ENCODE results near the gene CLDN1.

The CLDN1 gene

DNA sequence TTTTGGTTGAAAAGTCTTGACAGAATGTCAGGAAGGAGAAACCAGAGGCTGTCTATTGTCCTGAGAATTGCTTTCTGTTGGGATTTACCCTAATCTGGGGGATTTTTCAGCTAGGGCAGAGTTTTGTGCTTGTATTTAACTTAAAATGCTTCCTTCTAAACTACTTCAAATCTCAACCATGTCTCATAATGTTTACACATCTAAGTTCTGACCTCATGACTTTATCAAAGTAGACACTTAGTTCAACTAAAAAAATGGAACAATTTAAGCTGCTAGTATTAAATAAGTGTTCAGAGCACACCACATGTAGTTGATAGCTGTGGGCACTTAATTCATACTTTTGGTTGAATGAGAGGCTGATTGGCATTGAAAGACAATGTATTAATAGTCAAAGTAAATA lies 28.2 kb downstream of the CLDN1 start:
- TF ChIP-seq CTCF (conservative IDR thresholded peaks at IDR 0.05; ENCODE audit: low read depth) = no peak

GRCh38 chr3:190293621-190294020 lies 28.6 kb downstream of the CLDN1 start:
- POLR2A ChIA-PET (ENCODE audit: low non-redundant PET) = no interaction called here
- H3K27ac ChIP-seq = no peak overlapping the region

More for the DNA sequence above, 28.2 kb downstream of the CLDN1 start:
- no peak overlapping the region for H3K27ac ChIP-seq
- DNase-seq (ENCODE audit: low spot score) = no peak
- POLR2A ChIA-PET (ENCODE audit: low non-redundant PET) = no interaction called here
- CTCF ChIA-PET = no interaction called here

DNA sequence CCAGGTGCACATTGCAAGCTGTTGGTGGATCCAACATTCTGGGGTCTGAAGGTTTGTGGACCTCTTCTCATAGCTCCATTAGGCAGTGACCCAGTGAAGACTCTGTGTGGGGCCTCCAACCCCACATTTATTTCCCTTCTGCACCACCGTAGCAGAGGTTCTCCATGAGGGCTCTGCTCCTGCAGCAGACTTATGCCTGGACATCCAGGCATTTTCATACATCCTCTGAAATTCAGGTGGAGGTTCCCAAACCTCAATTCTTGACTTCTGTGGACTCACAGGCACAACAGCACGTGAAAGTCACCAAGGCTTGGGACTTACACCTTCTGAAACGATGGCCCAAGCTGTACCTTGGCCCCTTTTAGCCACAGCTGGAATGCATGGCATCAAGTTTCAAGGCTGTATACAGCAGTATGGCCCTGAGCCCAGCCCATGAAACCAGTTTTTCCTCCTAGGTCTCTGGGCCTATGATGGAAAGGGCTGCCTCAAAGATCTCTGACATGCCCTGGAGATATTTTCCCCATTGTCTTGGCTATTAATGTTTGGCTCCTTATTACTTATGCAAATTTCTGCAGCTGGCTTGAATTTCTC lies 30.2 kb downstream of the CLDN1 start:
- CTCF ChIA-PET = interaction anchor here (0.6 kb wide), 1 partner anchor 242 kb away, joined by 6 read pairs; no protein-coding TSS in a partner anchor
- no peak for DNase-seq (ENCODE audit: low spot score)
- no peak overlapping the region for H3K27ac ChIP-seq
- POLR2A ChIA-PET (ENCODE audit: low non-redundant PET) = no interaction called here
- no peak for TF ChIP-seq CTCF (conservative IDR thresholded peaks at IDR 0.05; ENCODE audit: low read depth)

More at GRCh38 chr3:190293621-190294020, 28.6 kb downstream of the CLDN1 start:
- no peak for DNase-seq (ENCODE audit: low spot score)
- CTCF ChIA-PET = no interaction called here
- no peak for TF ChIP-seq CTCF (conservative IDR thresholded peaks at IDR 0.05; ENCODE audit: low read depth)

GRCh38 chr3:190289989-190290388 lies 32.3 kb downstream of the CLDN1 start:
- ChIA-PET CTCF (interaction anchor here (0.7 kb wide), 1 partner anchor 73 kb away, joined by 4 read pairs; no protein-coding TSS in a partner anchor), POLR2A (ENCODE audit: low non-redundant PET) (no interaction called here)
- DNase-seq (ENCODE audit: low spot score) = no peak
- no peak overlapping the region for H3K27ac ChIP-seq
- TF ChIP-seq CTCF (conservative IDR thresholded peaks at IDR 0.05; ENCODE audit: low read depth) = no peak

- no peak for DNase-seq (ENCODE audit: low spot score)
- POLR2A ChIA-PET (ENCODE audit: low non-redundant PET) = no interaction called here
- CTCF ChIA-PET = no interaction called here
- TF ChIP-seq CTCF (conservative IDR thresholded peaks at IDR 0.05; ENCODE audit: low read depth) = no peak
- H3K27ac ChIP-seq = no peak overlapping the region
These were observed 33.4 kb downstream of the CLDN1 start for GRCh38 chr3:190288836-190289235.

GRCh38 chr3:190286014-190286413 lies 36.2 kb downstream of the CLDN1 start:
- no peak for TF ChIP-seq CTCF (conservative IDR thresholded peaks at IDR 0.05; ENCODE audit: low read depth)
- no peak for DNase-seq (ENCODE audit: low spot score)
- ChIA-PET POLR2A (ENCODE audit: low non-redundant PET) (no interaction called here), CTCF (no interaction called here)
- no peak overlapping the region for H3K27ac ChIP-seq
